Measurements from ENCODE around the gene MRGPRX2. TPM values are rescaled to one million over a fixed set of nuclear protein-coding genes. Genes with fewer than 3 reads are reported as not detected.

MRGPRX2 gene
- total and polyA plus RNA-seq, 2 of the 13 experiments (the other 11 are each of a cell fraction or from before 2014, with no cell fraction given): not detected

DNA sequence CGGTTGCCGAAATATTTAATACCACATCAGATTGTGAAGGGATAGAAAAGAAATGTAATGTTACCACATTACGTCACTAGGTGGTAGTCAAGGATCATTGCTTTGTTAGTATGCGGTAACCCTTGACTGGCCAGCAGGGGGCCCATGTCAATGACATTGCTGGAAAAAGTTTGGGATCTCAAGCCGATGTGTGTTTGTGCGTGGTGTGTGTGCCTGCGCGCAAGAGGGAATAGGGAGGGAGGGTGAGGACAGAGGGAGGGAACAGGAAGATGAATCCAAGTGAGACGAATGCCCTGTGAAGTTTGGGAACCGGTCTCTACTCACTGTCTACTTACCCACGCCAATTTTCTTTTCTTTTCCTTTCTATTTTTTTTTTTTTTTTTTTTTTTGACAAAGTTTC, 10.7 kb upstream of the MRGPRX2 start (continued):
- TF ChIP-seq, protein P1, sequence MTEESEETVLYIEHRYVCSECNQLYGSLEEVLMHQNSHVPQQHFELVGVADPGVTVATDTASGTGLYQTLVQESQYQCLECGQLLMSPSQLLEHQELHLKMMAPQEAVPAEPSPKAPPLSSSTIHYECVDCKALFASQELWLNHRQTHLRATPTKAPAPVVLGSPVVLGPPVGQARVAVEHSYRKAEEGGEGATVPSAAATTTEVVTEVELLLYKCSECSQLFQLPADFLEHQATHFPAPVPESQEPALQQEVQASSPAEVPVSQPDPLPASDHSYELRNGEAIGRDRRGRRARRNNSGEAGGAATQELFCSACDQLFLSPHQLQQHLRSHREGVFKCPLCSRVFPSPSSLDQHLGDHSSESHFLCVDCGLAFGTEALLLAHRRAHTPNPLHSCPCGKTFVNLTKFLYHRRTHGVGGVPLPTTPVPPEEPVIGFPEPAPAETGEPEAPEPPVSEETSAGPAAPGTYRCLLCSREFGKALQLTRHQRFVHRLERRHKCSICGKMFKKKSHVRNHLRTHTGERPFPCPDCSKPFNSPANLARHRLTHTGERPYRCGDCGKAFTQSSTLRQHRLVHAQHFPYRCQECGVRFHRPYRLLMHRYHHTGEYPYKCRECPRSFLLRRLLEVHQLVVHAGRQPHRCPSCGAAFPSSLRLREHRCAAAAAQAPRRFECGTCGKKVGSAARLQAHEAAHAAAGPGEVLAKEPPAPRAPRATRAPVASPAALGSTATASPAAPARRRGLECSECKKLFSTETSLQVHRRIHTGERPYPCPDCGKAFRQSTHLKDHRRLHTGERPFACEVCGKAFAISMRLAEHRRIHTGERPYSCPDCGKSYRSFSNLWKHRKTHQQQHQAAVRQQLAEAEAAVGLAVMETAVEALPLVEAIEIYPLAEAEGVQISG (CRISPR knock-in tag; IDR thresholded peaks at IDR 0.05): 0 out of 2 replicates have a peak, but pooled peaks have one; percentile 29
- peak; percentile 76; the same call in 1 of the 2 replicates for TF ChIP-seq ZNF652 (CRISPR knock-in tag; IDR thresholded peaks at IDR 0.05; ENCODE audit: borderline replicate concordance, low read depth)
- TF ChIP-seq CEBPG (CRISPR knock-in tag; IDR thresholded peaks at IDR 0.05): peak; percentile 58
- TF ChIP-seq CTCF (CRISPR knock-in tag; IDR thresholded peaks at IDR 0.05): peak; percentile 97
- TF ChIP-seq ELF3 (CRISPR knock-in tag; IDR thresholded peaks at IDR 0.05): 0 out of 2 replicates have a peak, but pooled peaks have one; percentile 16
- 0 out of 2 replicates have a peak, but pooled peaks have one; percentile 28 for TF ChIP-seq CBFB (CRISPR knock-in tag; IDR thresholded peaks at IDR 0.05)
- peak; percentile 92 for TF ChIP-seq STAG1 (CRISPR knock-in tag; IDR thresholded peaks at IDR 0.05)
- TF ChIP-seq ONECUT2 (CRISPR knock-in tag; IDR thresholded peaks at IDR 0.05): no peak
- TF ChIP-seq GATAD2A (CRISPR knock-in tag; IDR thresholded peaks at IDR 0.05): peak; percentile 54; the same call in 1 of the 2 replicates
- TF ChIP-seq SMC3 (IDR thresholded peaks at IDR 0.05; ENCODE audit: low read length): peak; percentile 88
- no peak for TF ChIP-seq LCORL (IDR thresholded peaks at IDR 0.05)
- TF ChIP-seq LCORL (CRISPR knock-in tag; IDR thresholded peaks at IDR 0.05): peak; percentile 35; the same call in 1 of the 2 replicates
- TF ChIP-seq, protein P2, sequence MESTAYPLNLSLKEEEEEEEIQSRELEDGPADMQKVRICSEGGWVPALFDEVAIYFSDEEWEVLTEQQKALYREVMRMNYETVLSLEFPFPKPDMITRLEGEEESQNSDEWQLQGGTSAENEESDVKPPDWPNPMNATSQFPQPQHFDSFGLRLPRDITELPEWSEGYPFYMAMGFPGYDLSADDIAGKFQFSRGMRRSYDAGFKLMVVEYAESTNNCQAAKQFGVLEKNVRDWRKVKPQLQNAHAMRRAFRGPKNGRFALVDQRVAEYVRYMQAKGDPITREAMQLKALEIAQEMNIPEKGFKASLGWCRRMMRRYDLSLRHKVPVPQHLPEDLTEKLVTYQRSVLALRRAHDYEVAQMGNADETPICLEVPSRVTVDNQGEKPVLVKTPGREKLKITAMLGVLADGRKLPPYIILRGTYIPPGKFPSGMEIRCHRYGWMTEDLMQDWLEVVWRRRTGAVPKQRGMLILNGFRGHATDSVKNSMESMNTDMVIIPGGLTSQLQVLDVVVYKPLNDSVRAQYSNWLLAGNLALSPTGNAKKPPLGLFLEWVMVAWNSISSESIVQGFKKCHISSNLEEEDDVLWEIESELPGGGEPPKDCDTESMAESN (CRISPR knock-in tag; conservative IDR thresholded peaks at IDR 0.05): no peak
- TF ChIP-seq, protein P3, sequence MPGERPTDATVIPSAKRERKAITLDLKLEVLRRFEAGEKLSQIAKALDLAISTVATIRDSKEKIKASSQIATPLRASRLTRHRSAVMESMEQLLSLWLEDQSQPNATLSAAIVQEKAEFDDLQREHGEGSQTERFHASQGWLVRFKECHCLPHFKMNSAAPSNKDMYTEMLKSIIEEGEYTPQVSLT (CRISPR knock-in tag; IDR thresholded peaks at IDR 0.05; ENCODE audit: borderline replicate concordance, low read depth): no peak
- no peak for TF ChIP-seq KMT2B (CRISPR knock-in tag; IDR thresholded peaks at IDR 0.05)
- 0 out of 2 replicates have a peak, but pooled peaks have one; percentile 43 for TF ChIP-seq HOXA5 (CRISPR knock-in tag; IDR thresholded peaks at IDR 0.05)
- 0 out of 2 replicates have a peak, but pooled peaks have one; percentile 35 for TF ChIP-seq ARID2 (CRISPR knock-in tag; IDR thresholded peaks at IDR 0.05; ENCODE audit: borderline replicate concordance)
- peak; percentile 40; the same call in 1 of the 2 replicates for TF ChIP-seq KDM3A (CRISPR knock-in tag; IDR thresholded peaks at IDR 0.05; ENCODE audit: low read depth)
- peak; percentile 92 for TF ChIP-seq CREB1 (IDR thresholded peaks at IDR 0.05)
- TF ChIP-seq CREB1 (CRISPR knock-in tag; IDR thresholded peaks at IDR 0.05): no peak
- TF ChIP-seq ZSCAN5A (CRISPR knock-in tag; IDR thresholded peaks at IDR 0.05; ENCODE audit: borderline replicate concordance): peak; percentile 48; the same call in 1 of the 2 replicates
- TF ChIP-seq, protein P4, sequence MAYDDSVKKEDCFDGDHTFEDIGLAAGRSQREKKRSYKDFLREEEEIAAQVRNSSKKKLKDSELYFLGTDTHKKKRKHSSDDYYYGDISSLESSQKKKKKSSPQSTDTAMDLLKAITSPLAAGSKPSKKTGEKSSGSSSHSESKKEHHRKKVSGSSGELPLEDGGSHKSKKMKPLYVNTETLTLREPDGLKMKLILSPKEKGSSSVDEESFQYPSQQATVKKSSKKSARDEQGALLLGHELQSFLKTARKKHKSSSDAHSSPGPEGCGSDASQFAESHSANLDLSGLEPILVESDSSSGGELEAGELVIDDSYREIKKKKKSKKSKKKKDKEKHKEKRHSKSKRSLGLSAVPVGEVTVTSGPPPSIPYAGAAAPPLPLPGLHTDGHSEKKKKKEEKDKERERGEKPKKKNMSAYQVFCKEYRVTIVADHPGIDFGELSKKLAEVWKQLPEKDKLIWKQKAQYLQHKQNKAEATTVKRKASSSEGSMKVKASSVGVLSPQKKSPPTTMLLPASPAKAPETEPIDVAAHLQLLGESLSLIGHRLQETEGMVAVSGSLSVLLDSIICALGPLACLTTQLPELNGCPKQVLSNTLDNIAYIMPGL (CRISPR knock-in tag; IDR thresholded peaks at IDR 0.05; ENCODE audit: borderline replicate concordance in 1 of 2, low read depth in 1 of 2): peak; percentile 61 to 80
